ENCODE results near the gene KCNC3.

The KCNC3 gene

GRCh38 chr19:50276370-50277063 is 52.7 kb downstream of the KCNC3 start:
- no peak for DNase-seq (ENCODE audit: low spot score)

GRCh38 chr19:50275577-50276368 is 53.4 kb downstream of the KCNC3 start:
- DNase-seq (ENCODE audit: low spot score): no peak

GRCh38 chr19:50273821-50274220 is 55.4 kb downstream of the KCNC3 start:
- DNase-seq (ENCODE audit: low spot score): no peak

GRCh38 chr19:50272263-50272897 is 56.8 kb downstream of the KCNC3 start:
- DNase-seq (ENCODE audit: low spot score): no peak

GRCh38 chr19:50269653-50270052 is 59.5 kb downstream of the KCNC3 start:
- no peak for DNase-seq (ENCODE audit: low spot score)

GRCh38 chr19:50268501-50268900 is 60.7 kb downstream of the KCNC3 start:
- no peak for DNase-seq (ENCODE audit: low spot score)

- DNase-seq (ENCODE audit: low spot score): no peak
Measured at GRCh38 chr19:50268041-50268440, 61.1 kb downstream of the KCNC3 start.

GRCh38 chr19:50266896-50267295 is 62.3 kb downstream of the KCNC3 start:
- no peak for DNase-seq (ENCODE audit: low spot score)

GRCh38 chr19:50266041-50266440 is 63.1 kb downstream of the KCNC3 start:
- DNase-seq (ENCODE audit: low spot score): no peak

- DNase-seq (ENCODE audit: low spot score): no peak
Measured at GRCh38 chr19:50264483-50265186, 64.5 kb downstream of the KCNC3 start.

- no peak for DNase-seq (ENCODE audit: low spot score)
Measured at GRCh38 chr19:50263176-50263575, 66.0 kb downstream of the KCNC3 start.
